Mesendoderm (in vitro differentiated cells): ENCODE measurements around the gene RIPK3.

Source experiments
- DNase-seq: peaks from one replicate; pipeline ENCODE4 v3.0.0; 2013
- H2AK5ac ChIP-seq: 2 replicates; pipeline ENCODE4 v1.6.1; 2013; ENCODE audit warnings: low read length, inconsistent platforms
- H2BK120ac ChIP-seq: 2 replicates; pipeline ENCODE4 v1.6.1; 2013; ENCODE audit warnings: low read depth, mild to moderate bottlenecking, low read length, moderate library complexity, mixed read lengths
- H2BK15ac ChIP-seq: replicated peaks from 2 replicates; pipeline ENCODE4 v1.6.1; 2013; ENCODE audit warnings: low read depth, mild to moderate bottlenecking, moderate library complexity
- H2BK5ac ChIP-seq: 2 replicates; pipeline ENCODE4 v1.6.1; 2013; ENCODE audit warnings: low read length, inconsistent platforms
- H3K18ac ChIP-seq: 2 replicates; pipeline ENCODE4 v1.6.1; 2013; ENCODE audit warnings: mild to moderate bottlenecking, low read length, mixed read lengths
- H3K23ac ChIP-seq: one replicate; pipeline ENCODE4 v1.6.1; 2013; ENCODE audit warnings: low read length
- H3K27ac ChIP-seq: 2 replicates; pipeline ENCODE4 v1.5.1; 2013; ENCODE audit warnings: low read depth, mild to moderate bottlenecking, inconsistent platforms, low read length, moderate library complexity
- H3K27me3 ChIP-seq: 2 replicates; pipeline ENCODE4 v1.6.1; 2013; ENCODE audit warnings: low read length, control low read depth, mild to moderate bottlenecking, inconsistent platforms; ENCODE audit not compliant: insufficient read depth, poor library complexity
- H3K36me3 ChIP-seq: 2 replicates; pipeline ENCODE4 v1.6.1; 2013; ENCODE audit warnings: low read length, inconsistent platforms; ENCODE audit not compliant: control insufficient read depth, insufficient read depth
- H3K4ac ChIP-seq: one replicate; pipeline ENCODE4 v1.6.1; 2013; ENCODE audit warnings: low read depth, mild to moderate bottlenecking, low read length, moderate library complexity
- H3K4me1 ChIP-seq: 2 replicates; pipeline ENCODE4 v1.6.1; 2013; ENCODE audit warnings: low read depth, low read length, inconsistent platforms; ENCODE audit not compliant: control insufficient read depth
- H3K4me2 ChIP-seq: 2 replicates; pipeline ENCODE4 v1.6.1; 2013; ENCODE audit warnings: low read length
- H3K4me3 ChIP-seq: 2 replicates; pipeline ENCODE4 v1.5.1; 2013; ENCODE audit warnings: mild to moderate bottlenecking, low read length
- H3K56ac ChIP-seq: one replicate; pipeline ENCODE4 v1.6.1; 2013; ENCODE audit warnings: low read length
- H3K79me1 ChIP-seq: 2 replicates; pipeline ENCODE4 v1.6.1; 2013; ENCODE audit warnings: low read length, inconsistent platforms
- H3K79me2 ChIP-seq: 2 replicates; pipeline ENCODE4 v1.6.1; 2013; ENCODE audit warnings: mild to moderate bottlenecking, low read length; ENCODE audit not compliant: control insufficient read depth, insufficient read depth
- H3K9ac ChIP-seq: 2 replicates; pipeline ENCODE4 v1.6.1; 2013; ENCODE audit warnings: low read length, inconsistent platforms
- H4K5ac ChIP-seq: one replicate; pipeline ENCODE4 v1.6.1; 2013; ENCODE audit warnings: low read length
- H4K8ac ChIP-seq: one replicate; pipeline ENCODE4 v1.6.1; 2013; ENCODE audit warnings: low read depth, mild to moderate bottlenecking, control low read depth, low read length, moderate library complexity
- WGBS: extraction: QIAGEN DNeasy Blood & Tissue Kit; methylation state at CpG from one replicate; pipeline ENCODE4 v1.1.7; 2013; ENCODE audit warnings: low lambda C conversion rate, missing lambda C conversion rate; ENCODE audit not compliant: insufficient coverage; ENCODE audit errors: extremely low coverage; 5-methylcytosine and 5-hydroxymethylcytosine counted together

RIPK3 gene

GRCh38 chr14:24368562-24369252 is 28.9 kb upstream of the RIPK3 start:
- Histone ChIP-seq H3K27ac (no peak overlapping the region), H3K4me1 (peaks cover 5% of the 10 kb centered on the region)
- peak; percentile 57 for DNase-seq

DNA sequence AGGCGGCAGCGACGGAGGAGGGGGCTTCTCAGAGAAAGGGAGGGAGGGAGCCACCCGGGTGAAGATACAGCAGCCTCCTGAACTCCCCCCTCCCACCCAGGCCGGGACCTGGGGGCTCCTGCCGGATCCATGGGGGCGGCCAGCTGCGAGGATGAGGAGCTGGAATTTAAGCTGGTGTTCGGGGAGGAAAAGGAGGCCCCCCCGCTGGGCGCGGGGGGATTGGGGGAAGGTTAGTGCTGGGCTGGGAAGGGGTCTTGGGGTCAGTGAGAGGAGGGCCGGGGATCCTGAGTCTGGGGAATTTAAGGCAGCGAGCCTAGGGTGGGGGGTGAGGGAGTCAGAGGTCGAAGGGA is 28.4 kb upstream of the RIPK3 start:
- WGBS = no CpG with 5 or more reads among the region's 15 CpGs
- Histone ChIP-seq H2BK120ac (no peak overlapping the region), H3K79me1 (no peaks in the 10 kb centered on the region), H2BK5ac (no peak overlapping the region), H3K27ac (no peak overlapping the region), H3K36me3 (no peaks in the 10 kb centered on the region), H4K5ac (no peak overlapping the region), H3K27me3 (no peaks in the 10 kb centered on the region), H3K4ac (peak overlapping the region; percentile 28), H3K4me3 (peak overlapping the region; percentile 62), H3K56ac (peak overlapping the region; percentile 81), H4K8ac (peak overlapping the region; percentile 78), H3K4me2 (peak overlapping the region; percentile 77), H3K79me2 (no peaks in the 10 kb centered on the region), H2BK15ac (peak overlapping the region; percentile 74), H3K9ac (peak overlapping the region; percentile 69), H2AK5ac (no peak overlapping the region), H3K23ac (no peak overlapping the region), H3K4me1 (peaks cover 5% of the 10 kb centered on the region), H3K18ac (peak overlapping the region; percentile 85)
- no peak for DNase-seq

More at GRCh38 chr14:24368562-24369252, 28.9 kb upstream of the RIPK3 start:
- Histone ChIP-seq H3K56ac (peak overlapping the region; percentile 81), H2AK5ac (no peak overlapping the region), H3K79me1 (no peaks in the 10 kb centered on the region), H2BK120ac (no peak overlapping the region), H3K27me3 (no peaks in the 10 kb centered on the region), H4K5ac (no peak overlapping the region), H3K23ac (peak overlapping the region; percentile 94), H3K4ac (peak overlapping the region; percentile 8), H2BK15ac (no peak overlapping the region), H3K9ac (peak overlapping the region; percentile 69), H3K79me2 (no peaks in the 10 kb centered on the region), H4K8ac (no peak overlapping the region), H2BK5ac (no peak overlapping the region), H3K4me3 (peak overlapping the region; percentile 62), H3K18ac (peak overlapping the region; percentile 85), H3K36me3 (no peaks in the 10 kb centered on the region), H3K4me2 (peak overlapping the region; percentile 77)
- WGBS = no CpG with 5 or more reads among the region's 52 CpGs

DNA sequence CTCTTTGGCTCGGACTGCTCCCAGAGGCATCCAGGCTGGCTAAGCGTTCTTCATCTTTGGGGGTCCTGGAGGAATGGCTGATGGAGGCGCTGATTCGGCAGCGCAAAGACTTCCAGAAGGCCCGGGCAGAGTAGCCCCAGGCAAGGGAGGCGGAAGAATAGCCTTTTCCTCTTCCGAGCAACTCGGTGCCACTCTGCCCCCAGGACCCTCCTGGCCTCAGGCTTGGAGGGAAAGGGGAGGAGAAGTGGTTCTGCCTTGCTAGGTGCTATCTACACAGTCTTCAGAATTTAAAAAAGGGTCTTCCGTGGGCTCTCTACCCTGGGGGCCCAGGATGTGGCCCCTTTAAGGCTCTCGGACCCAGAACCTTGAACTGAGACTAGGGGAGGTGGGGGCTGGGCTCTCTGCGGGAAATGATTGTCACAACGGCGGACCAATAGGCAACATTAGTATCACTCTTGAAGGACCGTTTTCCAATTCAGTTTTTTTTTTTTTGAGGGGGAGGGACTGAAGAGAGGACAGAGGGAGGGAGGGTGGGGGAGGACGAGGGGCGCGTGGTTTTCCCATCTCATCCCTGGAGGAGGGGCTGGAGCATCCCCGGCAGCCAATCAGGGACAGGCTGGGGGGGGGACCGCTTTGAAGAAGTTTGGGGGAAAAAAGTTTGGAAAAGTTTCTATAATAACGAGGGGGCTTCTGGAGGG is 27.9 kb upstream of the RIPK3 start, which contains the start of gene NFATC4:
TSS of gene NFATC4 (plus strand) at position 671 of the 698 bp plus-strand sequence. CDS start 157 bp downstream, outside the sequence.
- WGBS = no CpG with 5 or more reads among the region's 21 CpGs
- H3K36me3 ChIP-seq = no peaks in the 10 kb centered on the region
- H3K4ac ChIP-seq = peak within 1 kb of the TSS; percentile 28
- H3K4me2 ChIP-seq = peak within 1 kb of the TSS; percentile 77
- H3K56ac ChIP-seq = peak within 1 kb of the TSS; percentile 81
- H3K79me1 ChIP-seq = no peaks in the 10 kb centered on the region
- H3K79me2 ChIP-seq = no peaks in the 10 kb centered on the region
- H3K27ac ChIP-seq = peak within 1 kb of the TSS; percentile 50
- peak within 1 kb of the TSS; percentile 62 for H3K4me3 ChIP-seq
- H4K8ac ChIP-seq = peak within 1 kb of the TSS; percentile 78
- H3K9ac ChIP-seq = peak within 1 kb of the TSS; percentile 69
- H3K27me3 ChIP-seq = no peaks in the 10 kb centered on the region
- peak within 1 kb of the TSS; percentile 74 for H2BK15ac ChIP-seq
- H3K18ac ChIP-seq = peak within 1 kb of the TSS; percentile 86
- H2BK5ac ChIP-seq = peak within 1 kb of the TSS; percentile 66
- H4K5ac ChIP-seq = no peak within 1 kb of the TSS
- H3K4me1 ChIP-seq = peaks cover 5% of the 10 kb centered on the region
- peak within 1 kb of the TSS; percentile 94 for H3K23ac ChIP-seq
- H2BK120ac ChIP-seq = peak within 1 kb of the TSS; percentile 7
- H2AK5ac ChIP-seq = no peak within 1 kb of the TSS
- DNase-seq = peak; percentile 98

- Histone ChIP-seq H3K36me3 (no peaks in the 10 kb centered on the region), H3K79me2 (no peaks in the 10 kb centered on the region), H3K18ac (peak overlapping the region; percentile 86), H4K8ac (no peak overlapping the region), H3K56ac (peak overlapping the region; percentile 78), H3K4ac (peak overlapping the region; percentile 18), H3K4me1 (peaks cover 5% of the 10 kb centered on the region), H3K4me2 (peak overlapping the region; percentile 64), H2BK15ac (no peak overlapping the region), H3K27me3 (no peaks in the 10 kb centered on the region), H3K23ac (no peak overlapping the region), H3K79me1 (no peaks in the 10 kb centered on the region), H3K4me3 (peak overlapping the region; percentile 33), H2AK5ac (no peak overlapping the region), H2BK120ac (peak overlapping the region; percentile 7), H4K5ac (no peak overlapping the region), H3K27ac (peak overlapping the region; percentile 66), H3K9ac (peak overlapping the region; percentile 56), H2BK5ac (peak overlapping the region; percentile 37)
- peak; percentile 99 for DNase-seq
- no CpG with 5 or more reads among the region's 40 CpGs for WGBS
Measured at GRCh38 chr14:24366721-24367513, 27.1 kb upstream of the RIPK3 start.

DNA sequence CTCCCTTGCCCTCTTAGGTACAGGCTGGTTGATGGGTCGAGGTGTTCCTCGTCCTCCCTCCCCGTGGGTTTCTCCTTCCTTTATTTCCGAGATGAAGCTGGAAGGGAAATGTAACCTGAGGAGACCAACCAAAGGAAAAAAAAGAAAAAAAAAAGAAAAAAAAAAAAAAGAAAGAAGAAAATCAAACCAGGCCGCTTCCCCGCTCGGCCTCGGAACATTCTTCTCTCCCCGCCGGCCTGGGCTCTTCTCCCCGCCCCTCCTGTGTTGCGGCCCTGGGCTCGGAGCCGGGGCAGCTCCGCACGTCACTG is 26.6 kb upstream of the RIPK3 start:
- Histone ChIP-seq H3K9ac (peak overlapping the region; percentile 56), H3K23ac (no peak overlapping the region), H3K27ac (peak overlapping the region; percentile 66)

More for the DNA sequence above, 26.6 kb upstream of the RIPK3 start:
- Histone ChIP-seq H4K8ac (no peak overlapping the region), H2BK15ac (no peak overlapping the region), H3K56ac (peak overlapping the region; percentile 78), H2BK5ac (no peak overlapping the region), H4K5ac (no peak overlapping the region), H3K36me3 (no peaks in the 10 kb centered on the region), H3K79me1 (no peaks in the 10 kb centered on the region), H3K27me3 (no peaks in the 10 kb centered on the region), H3K4ac (no peak overlapping the region), H3K4me1 (peaks cover 5% of the 10 kb centered on the region), H3K18ac (peak overlapping the region; percentile 28), H2BK120ac (no peak overlapping the region), H3K4me2 (peak overlapping the region; percentile 64), H3K79me2 (no peaks in the 10 kb centered on the region), H3K4me3 (peak overlapping the region; percentile 33), H2AK5ac (no peak overlapping the region)
- no peak for DNase-seq
- WGBS = no CpG with 5 or more reads among the region's 16 CpGs
